ENCODE data around the gene SLC35C1.

SLC35C1 gene

GRCh38 chr11:45850446-45850845, 45.5 kb downstream of the SLC35C1 start:
- H3K36me3 ChIP-seq (ENCODE audit: control insufficient read depth, insufficient read depth, low read length, severe bottlenecking) = peaks cover 4% of the 10 kb centered on the region
- H3K27me3 ChIP-seq (replicated peaks; ENCODE audit: control insufficient read depth, insufficient read depth, low read length) = no peaks in the 10 kb centered on the region
- DNase-seq (ENCODE audit: low read depth) = peak; percentile 40
- H3K9ac ChIP-seq (ENCODE audit: low read length) = peak overlapping the region; percentile 5
- peaks cover 77% of the 10 kb centered on the region for H3K4me1 ChIP-seq (ENCODE audit: control insufficient read depth, insufficient read depth, low read length)
- H3K9me3 ChIP-seq (ENCODE audit: control insufficient read depth, low read length) = no peaks in the 10 kb centered on the region
- peak overlapping the region; percentile 10 for H3K4me3 ChIP-seq (ENCODE audit: low read length)

- peak overlapping the region; percentile 5 for H3K9ac ChIP-seq (ENCODE audit: low read length)
- peaks cover 4% of the 10 kb centered on the region for H3K36me3 ChIP-seq (ENCODE audit: control insufficient read depth, insufficient read depth, low read length, severe bottlenecking)
- no peaks in the 10 kb centered on the region for H3K27me3 ChIP-seq (replicated peaks; ENCODE audit: control insufficient read depth, insufficient read depth, low read length)
- no peaks in the 10 kb centered on the region for H3K9me3 ChIP-seq (ENCODE audit: control insufficient read depth, low read length)
- peaks cover 80% of the 10 kb centered on the region for H3K4me1 ChIP-seq (ENCODE audit: control insufficient read depth, insufficient read depth, low read length)
- no peak overlapping the region for H3K4me3 ChIP-seq (ENCODE audit: low read length)
- no peak for DNase-seq (ENCODE audit: low read depth)
These were observed 46.3 kb downstream of the SLC35C1 start for GRCh38 chr11:45851228-45851627.

- no peak for DNase-seq (ENCODE audit: low read depth)
- Histone ChIP-seq H3K36me3 (ENCODE audit: control insufficient read depth, insufficient read depth, low read length, severe bottlenecking) (peaks cover 9% of the 10 kb centered on the region), H3K4me1 (ENCODE audit: control insufficient read depth, insufficient read depth, low read length) (peaks cover 80% of the 10 kb centered on the region), H3K4me3 (ENCODE audit: low read length) (peak overlapping the region; percentile 62), H3K9ac (ENCODE audit: low read length) (peak overlapping the region; percentile 75), H3K27me3 (replicated peaks; ENCODE audit: control insufficient read depth, insufficient read depth, low read length) (no peaks in the 10 kb centered on the region), H3K9me3 (ENCODE audit: control insufficient read depth, low read length) (no peaks in the 10 kb centered on the region)
These were observed 47.2 kb downstream of the SLC35C1 start for GRCh38 chr11:45852018-45852711.

- no peaks in the 10 kb centered on the region for H3K27me3 ChIP-seq (replicated peaks; ENCODE audit: control insufficient read depth, insufficient read depth, low read length)
- no peaks in the 10 kb centered on the region for H3K9me3 ChIP-seq (ENCODE audit: control insufficient read depth, low read length)
- peak overlapping the region; percentile 62 for H3K4me3 ChIP-seq (ENCODE audit: low read length)
- peaks cover 86% of the 10 kb centered on the region for H3K4me1 ChIP-seq (ENCODE audit: control insufficient read depth, insufficient read depth, low read length)
- H3K9ac ChIP-seq (ENCODE audit: low read length) = peak overlapping the region; percentile 75
- H3K36me3 ChIP-seq (ENCODE audit: control insufficient read depth, insufficient read depth, low read length, severe bottlenecking) = peaks cover 9% of the 10 kb centered on the region
- no peak for DNase-seq (ENCODE audit: low read depth)
These were observed 47.8 kb downstream of the SLC35C1 start for GRCh38 chr11:45852712-45853101.

- Histone ChIP-seq H3K4me3 (ENCODE audit: low read length) (no peak overlapping the region), H3K36me3 (ENCODE audit: control insufficient read depth, insufficient read depth, low read length, severe bottlenecking) (peaks cover 9% of the 10 kb centered on the region), H3K4me1 (ENCODE audit: control insufficient read depth, insufficient read depth, low read length) (peaks cover 93% of the 10 kb centered on the region), H3K9me3 (ENCODE audit: control insufficient read depth, low read length) (no peaks in the 10 kb centered on the region), H3K9ac (ENCODE audit: low read length) (peak overlapping the region; percentile 75), H3K27me3 (replicated peaks; ENCODE audit: control insufficient read depth, insufficient read depth, low read length) (no peaks in the 10 kb centered on the region)
- DNase-seq (ENCODE audit: low read depth) = no peak
These were observed 48.6 kb downstream of the SLC35C1 start for GRCh38 chr11:45853332-45854219.

- Histone ChIP-seq H3K36me3 (ENCODE audit: control insufficient read depth, insufficient read depth, low read length, severe bottlenecking) (peaks cover 9% of the 10 kb centered on the region), H3K4me3 (ENCODE audit: low read length) (peak overlapping the region; percentile 28), H3K9ac (ENCODE audit: low read length) (peak overlapping the region; percentile 65), H3K27me3 (replicated peaks; ENCODE audit: control insufficient read depth, insufficient read depth, low read length) (no peaks in the 10 kb centered on the region), H3K9me3 (ENCODE audit: control insufficient read depth, low read length) (no peaks in the 10 kb centered on the region), H3K4me1 (ENCODE audit: control insufficient read depth, insufficient read depth, low read length) (peaks cover 93% of the 10 kb centered on the region)
- no peak for DNase-seq (ENCODE audit: low read depth)
These were observed 50.4 kb downstream of the SLC35C1 start for GRCh38 chr11:45855308-45855707.

- Histone ChIP-seq H3K9me3 (ENCODE audit: control insufficient read depth, low read length) (no peaks in the 10 kb centered on the region), H3K36me3 (ENCODE audit: control insufficient read depth, insufficient read depth, low read length, severe bottlenecking) (peaks cover 16% of the 10 kb centered on the region), H3K4me1 (ENCODE audit: control insufficient read depth, insufficient read depth, low read length) (peaks cover 89% of the 10 kb centered on the region), H3K9ac (ENCODE audit: low read length) (peak overlapping the region; percentile 65), H3K4me3 (ENCODE audit: low read length) (peak overlapping the region; percentile 28), H3K27me3 (replicated peaks; ENCODE audit: control insufficient read depth, insufficient read depth, low read length) (no peaks in the 10 kb centered on the region)
- DNase-seq (ENCODE audit: low read depth) = no peak
These were observed 51.1 kb downstream of the SLC35C1 start for GRCh38 chr11:45856044-45856468.

GRCh38 chr11:45857961-45858474, 53.1 kb downstream of the SLC35C1 start:
- Histone ChIP-seq H3K4me3 (ENCODE audit: low read length) (peak overlapping the region; percentile 40), H3K4me1 (ENCODE audit: control insufficient read depth, insufficient read depth, low read length) (peaks cover 70% of the 10 kb centered on the region), H3K27me3 (replicated peaks; ENCODE audit: control insufficient read depth, insufficient read depth, low read length) (no peaks in the 10 kb centered on the region), H3K9me3 (ENCODE audit: control insufficient read depth, low read length) (no peaks in the 10 kb centered on the region), H3K36me3 (ENCODE audit: control insufficient read depth, insufficient read depth, low read length, severe bottlenecking) (peaks cover 34% of the 10 kb centered on the region), H3K9ac (ENCODE audit: low read length) (peak overlapping the region; percentile 64)
- DNase-seq (ENCODE audit: low read depth) = peak; percentile 94

GRCh38 chr11:45858751-45859398, 53.9 kb downstream of the SLC35C1 start:
- Histone ChIP-seq H3K4me3 (ENCODE audit: low read length) (peak overlapping the region; percentile 40), H3K27me3 (replicated peaks; ENCODE audit: control insufficient read depth, insufficient read depth, low read length) (no peaks in the 10 kb centered on the region), H3K4me1 (ENCODE audit: control insufficient read depth, insufficient read depth, low read length) (peaks cover 61% of the 10 kb centered on the region), H3K9ac (ENCODE audit: low read length) (peak overlapping the region; percentile 64), H3K9me3 (ENCODE audit: control insufficient read depth, low read length) (no peaks in the 10 kb centered on the region), H3K36me3 (ENCODE audit: control insufficient read depth, insufficient read depth, low read length, severe bottlenecking) (peaks cover 38% of the 10 kb centered on the region)
- DNase-seq (ENCODE audit: low read depth) = no peak

GRCh38 chr11:45859661-45860140, 54.8 kb downstream of the SLC35C1 start:
- H3K4me1 ChIP-seq (ENCODE audit: control insufficient read depth, insufficient read depth, low read length) = peaks cover 57% of the 10 kb centered on the region
- peak; percentile 97 for DNase-seq (ENCODE audit: low read depth)
- peaks cover 42% of the 10 kb centered on the region for H3K36me3 ChIP-seq (ENCODE audit: control insufficient read depth, insufficient read depth, low read length, severe bottlenecking)
- peak overlapping the region; percentile 64 for H3K9ac ChIP-seq (ENCODE audit: low read length)
- peak overlapping the region; percentile 40 for H3K4me3 ChIP-seq (ENCODE audit: low read length)
- H3K9me3 ChIP-seq (ENCODE audit: control insufficient read depth, low read length) = no peaks in the 10 kb centered on the region
- H3K27me3 ChIP-seq (replicated peaks; ENCODE audit: control insufficient read depth, insufficient read depth, low read length) = no peaks in the 10 kb centered on the region

GRCh38 chr11:45860348-45860747, 55.4 kb downstream of the SLC35C1 start:
- H3K9ac ChIP-seq (ENCODE audit: low read length) = peak overlapping the region; percentile 56

More at GRCh38 chr11:45860348-45860747, 55.4 kb downstream of the SLC35C1 start:
- no peak for DNase-seq (ENCODE audit: low read depth)
- peaks cover 51% of the 10 kb centered on the region for H3K4me1 ChIP-seq (ENCODE audit: control insufficient read depth, insufficient read depth, low read length)
- H3K9me3 ChIP-seq (ENCODE audit: control insufficient read depth, low read length) = no peaks in the 10 kb centered on the region
- H3K27me3 ChIP-seq (replicated peaks; ENCODE audit: control insufficient read depth, insufficient read depth, low read length) = no peaks in the 10 kb centered on the region
- peaks cover 48% of the 10 kb centered on the region for H3K36me3 ChIP-seq (ENCODE audit: control insufficient read depth, insufficient read depth, low read length, severe bottlenecking)
- no peak overlapping the region for H3K4me3 ChIP-seq (ENCODE audit: low read length)
